Type B pancreatic cell (in vitro differentiated cells): ENCODE results near the gene AGR3. TPM values are rescaled to one million over a fixed set of nuclear protein-coding genes. Genes with fewer than 3 reads are reported as not detected.
A peak's percentile ranks its signal among the peaks of the same experiment; 100 is the strongest.

Source experiments
- DNase-seq: peaks from one replicate; pipeline ENCODE4 v3.0.0; 2021; ENCODE audit warnings: mixed read lengths; ENCODE audit not compliant: unreplicated experiment; ENCODE audit errors: extremely low spot score
- H3K27ac Mint-ChIP-seq: 2 replicates; pipeline ENCODE4 v1.8.0; 2021; ENCODE audit warnings: mild to moderate bottlenecking, mixed read lengths
- H3K27me3 Mint-ChIP-seq: 2 replicates; pipeline ENCODE4 v1.8.0; 2021; ENCODE audit warnings: mixed read lengths
- H3K36me3 Mint-ChIP-seq: 2 replicates; pipeline ENCODE4 v1.8.0; 2021; ENCODE audit warnings: mixed read lengths
- H3K4me1 Mint-ChIP-seq: one replicate; pipeline ENCODE4 v1.8.0; 2021; ENCODE audit warnings: mixed read lengths; ENCODE audit not compliant: unreplicated experiment
- H3K4me3 Mint-ChIP-seq: 2 replicates; pipeline ENCODE4 v1.8.0; 2021; ENCODE audit warnings: mild to moderate bottlenecking, mixed read lengths
- H3K9me3 Mint-ChIP-seq: 2 replicates; pipeline ENCODE4 v1.8.0; 2021; ENCODE audit warnings: mixed read lengths
- total RNA-seq: library from RNA; stranded (reverse); gene quantifications from 2 replicates; pipeline ENCODE4 v1.2.1, GENCODE V29; 2021; ENCODE audit warnings: low replicate concordance
- TF ChIP-seq, protein P1 (sequence below): fragments of 200-600 bp; sonication (generic); conservative IDR thresholded peaks from 2 replicates; pipeline ENCODE4 v1.5.0; 2021; ENCODE audit warnings: antibody characterized with exemption, mild to moderate bottlenecking

The AGR3 gene
- total RNA-seq, 1 donor from 2014 or later = 5.2 TPM

DNA sequence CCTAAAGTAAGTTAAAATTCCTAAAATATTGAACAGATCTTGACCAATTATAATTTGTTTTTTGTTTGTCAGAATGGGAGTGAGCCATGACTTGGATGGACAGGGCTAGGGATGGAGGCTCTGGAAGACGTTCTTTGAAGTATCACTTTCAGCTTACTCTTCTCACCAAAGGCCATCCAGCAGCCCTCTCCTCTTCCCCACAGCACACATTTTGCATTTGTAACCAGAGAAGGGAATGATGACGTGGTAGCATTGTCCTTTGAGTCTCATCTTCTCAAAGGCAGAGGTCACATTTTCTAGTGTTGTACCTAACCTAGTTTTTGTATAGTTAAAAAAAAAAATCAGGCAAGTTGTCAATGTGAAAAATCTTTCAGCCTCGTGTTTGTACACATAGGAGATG is 43.8 kb upstream of the AGR3 start:
- Mint-ChIP-seq H3K27me3 (no peaks in the 10 kb centered on the region), H3K27ac (peak overlapping the region; percentile 33), H3K4me3 (no peak overlapping the region), H3K4me1 (peaks cover 21% of the 10 kb centered on the region), H3K36me3 (no peaks in the 10 kb centered on the region), H3K9me3 (no peaks in the 10 kb centered on the region)
- TF ChIP-seq, protein P1, sequence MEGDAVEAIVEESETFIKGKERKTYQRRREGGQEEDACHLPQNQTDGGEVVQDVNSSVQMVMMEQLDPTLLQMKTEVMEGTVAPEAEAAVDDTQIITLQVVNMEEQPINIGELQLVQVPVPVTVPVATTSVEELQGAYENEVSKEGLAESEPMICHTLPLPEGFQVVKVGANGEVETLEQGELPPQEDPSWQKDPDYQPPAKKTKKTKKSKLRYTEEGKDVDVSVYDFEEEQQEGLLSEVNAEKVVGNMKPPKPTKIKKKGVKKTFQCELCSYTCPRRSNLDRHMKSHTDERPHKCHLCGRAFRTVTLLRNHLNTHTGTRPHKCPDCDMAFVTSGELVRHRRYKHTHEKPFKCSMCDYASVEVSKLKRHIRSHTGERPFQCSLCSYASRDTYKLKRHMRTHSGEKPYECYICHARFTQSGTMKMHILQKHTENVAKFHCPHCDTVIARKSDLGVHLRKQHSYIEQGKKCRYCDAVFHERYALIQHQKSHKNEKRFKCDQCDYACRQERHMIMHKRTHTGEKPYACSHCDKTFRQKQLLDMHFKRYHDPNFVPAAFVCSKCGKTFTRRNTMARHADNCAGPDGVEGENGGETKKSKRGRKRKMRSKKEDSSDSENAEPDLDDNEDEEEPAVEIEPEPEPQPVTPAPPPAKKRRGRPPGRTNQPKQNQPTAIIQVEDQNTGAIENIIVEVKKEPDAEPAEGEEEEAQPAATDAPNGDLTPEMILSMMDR = no peak
- DNase-seq = no peak

DNA sequence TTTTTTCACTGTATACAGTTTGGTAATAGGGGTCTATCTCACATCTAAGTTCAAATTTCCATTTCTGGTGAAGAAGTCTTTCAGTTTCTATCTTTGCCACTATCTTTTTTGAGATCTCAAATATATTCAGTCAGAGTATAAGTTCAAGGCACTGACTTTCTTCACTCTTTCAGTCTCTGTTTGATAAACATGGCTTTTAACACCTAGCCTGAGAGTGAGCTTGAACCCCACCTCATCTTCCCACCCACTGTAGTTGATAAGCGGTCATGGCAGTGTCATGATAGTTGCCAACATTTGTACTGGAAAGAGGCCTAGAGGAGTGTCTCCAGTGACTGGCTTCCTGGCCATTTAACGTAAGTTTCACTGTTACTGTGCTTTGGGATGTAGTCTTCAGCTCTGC is 41.2 kb upstream of the AGR3 start:
- Mint-ChIP-seq H3K36me3 (no peaks in the 10 kb centered on the region), H3K4me3 (no peak overlapping the region), H3K4me1 (peaks cover 21% of the 10 kb centered on the region), H3K9me3 (no peaks in the 10 kb centered on the region), H3K27ac (peak overlapping the region; percentile 66), H3K27me3 (no peaks in the 10 kb centered on the region)
- TF ChIP-seq, protein P1 = no peak
- no peak for DNase-seq

DNA sequence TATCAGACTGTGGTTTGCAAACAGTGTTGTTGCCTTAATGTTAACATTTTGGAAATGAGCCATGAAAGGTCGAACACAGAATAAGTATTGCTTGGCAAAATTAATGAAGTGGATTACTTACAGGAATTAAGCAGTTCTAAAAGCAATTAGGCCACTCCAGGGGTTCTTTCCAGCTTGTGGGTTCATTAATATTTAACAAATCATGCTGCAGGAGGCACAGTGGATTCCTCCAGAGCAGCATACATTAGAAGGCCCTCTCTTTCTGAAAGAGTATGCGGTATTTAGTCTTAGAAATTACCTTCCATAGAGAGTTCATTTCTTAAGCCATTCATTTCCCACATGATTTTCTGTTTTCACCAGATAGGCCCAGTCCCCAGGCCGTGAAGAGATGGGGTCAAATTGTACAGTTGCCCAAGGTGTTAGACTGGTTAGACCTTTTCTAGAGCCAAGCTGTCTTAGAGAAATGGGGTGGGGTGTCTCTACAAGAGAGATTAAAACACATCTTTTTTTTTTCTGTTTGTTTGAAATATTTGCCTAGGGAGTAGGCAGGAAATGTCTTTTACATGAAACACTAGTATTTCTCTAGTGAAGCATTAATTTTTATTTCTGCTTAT is 40.0 kb upstream of the AGR3 start:
- Mint-ChIP-seq H3K27ac (peak overlapping the region; percentile 52), H3K9me3 (no peaks in the 10 kb centered on the region), H3K36me3 (no peaks in the 10 kb centered on the region), H3K4me1 (peaks cover 34% of the 10 kb centered on the region), H3K27me3 (no peaks in the 10 kb centered on the region), H3K4me3 (peak overlapping the region; percentile 35)
- TF ChIP-seq, protein P1 = no peak
- no peak for DNase-seq

DNA sequence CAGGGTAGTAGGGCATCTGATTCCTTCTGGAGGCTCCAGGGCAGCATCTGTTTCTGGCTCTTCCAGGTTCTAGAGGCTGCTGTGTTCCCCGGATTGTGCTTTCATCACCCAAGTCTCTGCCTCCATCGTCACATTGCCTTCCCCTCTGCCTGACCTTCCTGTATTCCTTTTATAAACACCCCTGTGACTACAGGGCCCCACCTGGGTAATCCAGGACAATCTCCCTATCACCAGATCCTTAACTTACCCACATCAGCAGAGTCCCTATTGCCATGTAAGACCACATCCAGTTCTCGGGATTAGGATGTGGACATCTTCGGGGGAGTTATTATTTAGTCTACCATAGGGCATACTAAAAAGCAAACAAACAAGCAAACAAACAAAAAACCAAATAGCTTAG is 39.4 kb upstream of the AGR3 start:
- TF ChIP-seq, protein P1 = no peak
- peaks cover 34% of the 10 kb centered on the region for H3K4me1 Mint-ChIP-seq
- no peak for DNase-seq
- H3K9me3 Mint-ChIP-seq = no peaks in the 10 kb centered on the region
- H3K27me3 Mint-ChIP-seq = no peaks in the 10 kb centered on the region
- H3K36me3 Mint-ChIP-seq = no peaks in the 10 kb centered on the region
- H3K27ac Mint-ChIP-seq = peak overlapping the region; percentile 52
- no peak overlapping the region for H3K4me3 Mint-ChIP-seq

DNA sequence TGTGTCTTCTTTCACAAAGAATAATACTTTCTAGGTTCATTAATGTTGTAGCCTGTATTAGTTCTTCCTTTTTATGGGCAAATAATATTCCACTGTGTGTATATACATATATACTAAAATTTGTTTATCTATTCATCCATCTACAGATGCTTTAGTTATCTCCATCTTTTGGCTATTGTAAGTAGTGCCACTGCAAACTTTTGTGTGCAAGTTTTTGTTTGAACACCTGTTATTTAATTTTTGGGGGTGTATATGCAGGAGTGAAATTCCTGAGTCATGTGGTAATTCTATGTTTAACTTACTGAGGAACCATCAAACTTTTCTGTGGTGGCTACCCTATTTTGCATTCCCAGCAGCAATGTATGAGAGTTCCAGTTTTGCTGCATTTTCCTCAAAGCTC is 37.7 kb upstream of the AGR3 start:
- no peak overlapping the region for H3K27ac Mint-ChIP-seq
- no peak overlapping the region for H3K4me3 Mint-ChIP-seq
- no peaks in the 10 kb centered on the region for H3K27me3 Mint-ChIP-seq
- DNase-seq = no peak
- H3K36me3 Mint-ChIP-seq = no peaks in the 10 kb centered on the region
- TF ChIP-seq, protein P1 = no peak
- H3K4me1 Mint-ChIP-seq = peaks cover 31% of the 10 kb centered on the region
- peaks cover 11% of the 10 kb centered on the region for H3K9me3 Mint-ChIP-seq
